NCI-H1417 (cell line): ENCODE results near the gene GYPC.

Source experiments
- DNase-seq, 3 experiments: peaks; one replicate each; lab custom pipeline; 2025; lab: John Stamatoyannopoulos, UW

Gene GYPC

DNA sequence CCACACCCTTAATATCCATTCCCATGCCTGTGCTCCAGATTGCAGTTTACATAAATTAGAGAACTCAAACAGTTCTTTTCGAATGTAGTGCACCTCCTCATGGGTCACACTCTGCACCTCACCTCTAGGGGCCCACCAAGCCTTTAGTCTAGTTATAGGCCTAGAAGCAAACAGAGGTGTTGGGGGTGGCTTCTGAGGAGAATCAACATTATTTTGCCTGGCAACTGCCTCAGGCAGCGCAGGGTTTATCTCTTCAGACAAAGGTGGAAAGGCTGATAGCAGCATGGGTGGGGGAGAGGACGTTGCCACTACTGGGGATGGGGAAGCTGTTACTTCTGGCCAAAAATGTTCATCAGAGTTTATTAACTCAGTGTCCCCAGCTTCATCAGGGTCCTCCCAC lies 5.0 kb upstream of the GYPC start:
- DNase-seq, result no peak

DNA sequence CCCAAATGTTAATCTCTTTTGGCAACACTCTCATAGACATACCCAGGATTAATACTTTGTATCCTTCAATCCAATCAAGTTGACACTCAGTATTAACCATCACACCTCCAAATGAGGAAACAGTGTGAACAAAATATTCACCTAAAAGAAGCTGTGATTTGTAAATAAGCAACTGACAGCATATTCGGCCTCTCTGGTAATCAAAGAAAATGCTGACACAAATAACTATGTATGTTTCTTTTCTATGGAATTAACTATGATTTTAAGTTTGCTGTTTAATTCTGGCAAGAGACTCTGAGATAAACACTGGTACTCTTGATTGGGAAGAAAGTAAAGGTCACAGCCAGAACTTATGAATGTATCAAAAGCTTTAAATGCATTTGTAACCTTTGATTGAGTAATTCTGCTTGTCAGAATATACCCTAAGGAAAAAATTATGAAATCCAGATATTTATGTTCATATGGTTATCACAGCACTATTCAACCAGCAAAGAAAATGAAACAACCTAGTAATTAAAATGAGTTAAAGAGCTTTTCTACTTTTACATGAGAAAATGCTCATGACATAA lies 3.6 kb upstream of the GYPC start:
- no peak for DNase-seq

DNA sequence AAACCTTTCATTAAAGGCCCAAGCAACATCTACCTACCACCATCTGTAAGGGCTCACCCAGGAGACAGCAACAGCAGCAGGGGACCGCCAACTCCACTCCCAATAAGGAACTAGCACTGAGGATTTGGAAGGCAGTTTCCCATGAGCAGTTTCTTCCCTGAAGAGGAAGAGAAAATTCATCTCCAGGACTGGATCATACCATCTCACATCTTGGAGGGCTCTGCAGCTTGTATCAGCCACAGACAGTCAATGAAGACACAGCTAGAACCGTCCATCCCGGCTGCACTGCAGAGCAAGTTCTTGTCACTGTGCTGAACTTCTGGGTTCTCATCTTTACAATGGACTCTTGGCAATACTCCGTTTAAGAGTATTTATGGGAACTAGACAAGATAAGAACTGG lies 2.8 kb upstream of the GYPC start:
- no peak for DNase-seq

DNA sequence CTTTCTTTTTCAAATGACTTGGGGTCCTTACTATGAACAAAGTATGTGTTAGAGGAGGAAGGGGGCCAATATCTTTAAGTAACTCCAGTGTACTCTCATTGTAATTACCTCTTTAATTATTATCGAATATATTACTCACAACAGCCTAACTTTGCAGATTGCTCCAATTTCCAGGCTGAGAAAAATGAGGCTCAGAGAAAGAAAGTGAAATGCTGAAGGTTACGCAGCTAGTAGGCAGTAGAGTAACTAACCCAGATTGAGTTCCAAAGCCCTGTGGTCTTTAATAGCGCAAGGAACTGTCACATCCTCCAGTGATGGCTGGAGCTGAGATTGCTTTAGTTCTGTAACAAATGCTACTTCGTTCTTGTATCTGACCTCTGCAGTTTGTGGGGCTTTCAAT lies 2.2 kb upstream of the GYPC start:
- no peak for DNase-seq

DNA sequence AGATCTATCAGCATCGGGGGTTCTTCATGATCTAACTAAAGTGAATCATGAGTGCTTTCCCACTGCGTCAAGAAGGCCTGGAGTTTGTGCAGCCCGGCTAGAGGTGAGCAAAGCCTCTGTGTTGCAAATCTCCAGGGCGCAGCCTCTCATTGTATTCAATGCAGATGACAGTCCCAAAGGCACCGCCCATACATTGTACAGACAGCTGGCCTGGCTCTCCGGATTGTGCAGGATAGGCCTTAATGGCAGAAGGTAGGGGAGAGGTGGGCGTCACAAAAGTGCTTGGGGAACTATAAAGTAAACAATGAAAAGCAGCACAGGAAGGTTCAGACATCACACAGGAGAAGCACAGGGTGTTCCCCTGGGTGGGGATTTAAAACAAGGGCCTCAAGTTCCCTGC lies 907 bp upstream of the GYPC start:
- DNase-seq, result no peak

DNA sequence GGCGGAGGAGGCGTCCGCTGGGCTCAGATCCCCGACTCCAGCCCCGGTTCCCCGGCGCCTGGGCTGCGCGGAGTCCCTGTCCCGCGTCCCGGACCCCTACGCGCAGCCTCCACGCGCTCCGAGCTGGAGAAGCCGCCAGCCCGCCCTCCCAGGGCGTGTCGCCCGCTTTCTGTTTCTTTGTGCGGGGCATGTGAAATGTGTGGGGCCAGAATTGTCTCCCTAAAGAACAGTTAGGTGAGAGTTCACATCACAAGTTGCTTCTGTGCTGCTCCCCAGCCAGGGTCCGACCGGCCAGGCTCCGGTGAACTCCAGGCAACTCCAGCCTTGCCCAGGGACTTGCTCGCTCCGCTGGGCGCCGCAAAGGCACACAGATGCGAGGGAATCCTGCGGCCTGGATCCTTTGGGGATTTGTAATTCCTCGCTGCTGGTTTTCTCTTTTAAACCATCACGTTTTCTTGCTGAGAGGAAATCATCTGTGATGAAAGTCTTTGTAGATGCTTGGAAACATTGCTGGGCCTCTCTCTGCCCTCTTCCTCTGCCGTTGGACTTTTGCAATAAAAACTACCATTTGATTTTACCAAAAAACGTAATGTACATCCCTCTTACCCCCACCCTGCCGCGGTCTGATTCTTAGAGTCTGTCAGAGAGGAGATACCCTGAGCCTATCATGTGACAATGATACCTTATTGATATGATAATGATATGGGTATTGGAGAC lies 631 bp downstream of the GYPC start:
- no peak for DNase-seq

DNA sequence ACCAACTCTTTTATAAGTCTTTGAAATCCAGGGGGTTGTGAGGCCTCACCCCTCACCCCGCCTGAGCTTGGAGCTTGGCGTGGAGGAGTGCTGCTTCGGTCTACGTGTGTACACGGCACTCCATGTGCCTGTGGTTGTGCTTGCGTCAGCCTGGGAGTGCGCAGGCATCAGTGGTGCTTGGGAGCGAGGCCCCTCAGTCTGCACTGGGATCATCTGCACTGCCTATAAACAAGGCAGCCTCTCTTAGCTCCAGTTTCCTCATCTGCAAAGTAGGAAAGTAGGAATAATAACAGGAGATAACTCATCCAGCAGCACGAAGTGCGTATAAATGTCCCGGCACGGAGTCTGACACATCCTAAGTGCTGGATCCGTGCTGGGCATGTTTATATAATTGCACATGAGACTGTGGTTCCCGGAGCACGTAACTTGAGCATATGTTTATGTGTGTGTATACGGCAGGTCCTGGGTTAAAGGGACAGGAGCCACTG lies 1.2 kb downstream of the GYPC start:
- DNase-seq, result no peak

DNA sequence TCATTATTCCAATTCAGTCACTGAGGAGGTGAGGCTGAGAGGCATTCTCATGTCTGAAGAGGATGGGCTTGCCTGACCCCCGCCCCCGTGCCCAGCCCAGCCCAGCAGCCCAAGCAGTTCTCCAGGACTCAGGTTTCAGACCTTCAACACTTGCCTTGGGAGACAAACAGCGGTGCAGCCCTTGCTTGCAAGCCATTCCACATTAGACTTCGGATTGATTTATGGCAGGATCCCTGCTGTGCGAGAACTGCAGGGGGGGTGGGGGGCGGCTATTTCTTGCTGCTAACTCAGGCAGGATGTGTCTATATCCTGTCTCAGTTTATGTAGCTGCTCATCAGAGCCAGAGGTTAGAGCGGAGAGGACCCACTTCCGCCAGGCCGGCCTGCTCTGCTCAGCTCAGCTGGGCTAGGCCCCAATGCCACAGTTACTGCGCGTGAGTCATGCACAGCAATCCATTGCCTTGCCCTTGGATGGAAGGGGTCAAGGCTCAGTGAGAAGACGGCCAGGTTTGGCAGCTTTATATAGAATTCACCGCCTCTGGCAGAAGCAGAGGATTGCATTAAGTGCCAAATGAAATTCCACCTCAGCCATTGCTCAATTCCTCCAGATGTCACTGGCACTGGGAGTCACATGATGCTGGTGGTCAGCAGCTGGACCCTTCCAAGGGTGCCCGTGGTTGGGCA lies 1.8 kb downstream of the GYPC start:
- DNase-seq, result peak in 1 of 3 experiments; percentile 60

DNA sequence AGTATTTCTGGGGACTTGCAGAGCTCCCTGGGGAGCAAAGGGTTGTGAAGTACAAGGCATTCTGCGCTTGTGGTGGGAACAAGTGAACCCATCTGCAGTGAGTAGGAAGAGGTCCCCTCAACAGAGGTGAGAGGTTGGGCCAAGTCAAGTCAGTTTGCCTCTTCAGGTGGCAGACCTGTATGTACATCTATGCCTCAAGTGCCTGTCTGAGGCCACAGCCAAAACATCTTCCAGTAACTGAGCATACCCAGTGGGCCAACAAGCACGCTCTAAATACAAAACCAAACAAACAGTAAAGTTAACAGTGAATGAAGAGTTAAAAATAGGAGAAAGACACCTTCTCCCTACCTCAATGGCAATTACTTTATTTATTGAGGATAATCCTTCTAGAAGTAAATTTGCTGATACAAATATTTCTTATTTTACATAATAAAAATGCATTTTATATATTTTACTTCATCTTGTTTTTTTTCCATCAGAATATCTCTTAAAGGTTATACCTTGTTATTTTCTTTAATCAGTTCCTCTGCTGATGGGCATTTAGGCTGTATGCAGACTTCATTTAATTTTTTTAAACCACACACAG lies 2.5 kb downstream of the GYPC start:
- DNase-seq, result no peak

DNA sequence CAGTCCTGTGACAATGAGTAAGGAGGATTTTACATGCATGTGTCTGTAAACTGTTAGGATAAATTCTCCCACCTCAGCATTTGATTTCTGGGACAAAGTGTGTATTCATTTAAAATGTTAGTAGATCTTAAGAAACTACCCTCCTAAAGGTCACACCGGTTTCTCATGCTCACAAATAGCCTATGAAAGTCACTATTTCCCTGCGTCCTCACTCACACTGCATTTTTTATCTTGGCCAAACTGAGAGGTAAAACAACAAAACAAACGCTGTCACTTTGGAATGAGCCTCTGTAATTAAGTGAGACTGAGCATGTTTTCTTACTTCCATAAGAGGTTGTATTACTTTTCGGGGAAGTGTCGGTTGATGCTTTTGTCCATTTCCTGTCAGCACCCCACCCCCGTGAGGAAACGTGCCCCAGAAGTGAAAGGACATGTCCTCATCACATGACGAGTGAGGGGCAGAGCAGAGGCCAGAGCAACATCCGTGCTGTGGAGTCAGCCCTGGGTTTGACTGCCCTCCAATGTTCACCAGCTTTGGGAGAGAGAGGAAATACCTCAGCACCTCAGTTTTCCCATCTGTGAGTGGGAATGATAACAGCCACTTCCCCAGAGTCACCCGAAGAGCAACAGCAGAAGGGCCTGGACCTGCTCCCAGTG lies 3.1 kb downstream of the GYPC start:
- no peak for DNase-seq

DNA sequence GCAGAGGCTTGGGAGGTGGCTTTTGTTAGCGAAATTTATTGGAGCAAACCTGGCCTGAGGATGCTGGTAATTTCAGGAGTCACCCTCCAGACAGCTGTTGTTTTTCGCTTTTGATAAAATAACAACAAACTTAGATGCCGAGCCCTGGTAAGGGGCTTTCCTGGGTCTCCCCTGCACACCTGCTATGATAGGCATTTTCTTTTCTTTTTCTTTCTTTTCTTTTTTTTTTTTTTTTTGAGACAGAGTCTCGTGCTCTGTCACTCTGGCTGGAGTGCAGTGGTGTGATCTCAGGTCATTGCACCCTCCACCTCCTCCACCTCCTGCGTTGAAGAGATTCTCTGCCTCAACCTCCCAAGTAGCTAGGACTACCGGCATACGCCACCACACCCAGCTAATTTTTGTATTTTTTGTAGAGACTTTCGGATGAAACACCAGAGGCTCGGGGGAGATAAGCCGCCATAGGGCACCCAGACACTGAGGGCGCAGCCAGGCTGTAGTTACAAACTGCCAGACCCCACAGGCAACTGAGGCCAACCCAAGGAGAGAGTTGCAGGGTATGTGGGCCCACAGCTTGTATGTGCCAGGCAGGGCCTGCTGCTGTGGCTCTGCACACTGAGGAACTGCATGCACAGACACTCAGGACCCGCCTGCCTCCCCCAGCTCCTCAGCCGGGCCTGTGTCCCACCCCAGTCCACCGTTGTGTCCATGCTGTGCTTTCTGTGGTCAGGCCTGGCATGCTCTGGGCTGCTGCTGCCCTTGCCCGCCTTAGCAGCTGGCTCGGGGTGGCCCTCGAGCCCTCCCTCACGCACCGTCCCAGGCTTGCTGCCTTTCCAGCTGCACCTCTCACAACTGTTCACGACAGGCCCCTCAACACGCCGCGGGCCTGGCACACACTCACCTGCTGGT lies 3.9 kb downstream of the GYPC start:
- no peak for DNase-seq

DNA sequence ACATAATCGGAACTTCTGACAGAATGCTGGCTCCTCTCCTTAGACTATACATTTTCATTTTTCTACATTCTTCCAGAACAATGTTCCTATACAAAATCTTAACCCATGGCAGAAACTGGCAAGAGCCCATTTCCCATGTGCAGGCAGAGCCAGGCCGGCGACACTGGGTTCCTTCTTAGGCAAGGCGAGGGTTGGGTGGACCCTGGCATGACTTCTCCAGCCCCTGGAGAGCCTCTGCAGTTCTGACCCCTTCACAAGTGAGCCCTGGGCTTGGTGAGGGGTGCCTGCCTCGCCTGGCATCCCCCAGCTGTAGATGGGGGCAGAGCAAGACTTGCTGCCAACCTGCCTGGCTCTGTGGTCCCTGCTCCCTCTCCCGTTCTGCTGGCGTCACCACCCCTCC lies 5.0 kb downstream of the GYPC start:
- no peak for DNase-seq

DNA sequence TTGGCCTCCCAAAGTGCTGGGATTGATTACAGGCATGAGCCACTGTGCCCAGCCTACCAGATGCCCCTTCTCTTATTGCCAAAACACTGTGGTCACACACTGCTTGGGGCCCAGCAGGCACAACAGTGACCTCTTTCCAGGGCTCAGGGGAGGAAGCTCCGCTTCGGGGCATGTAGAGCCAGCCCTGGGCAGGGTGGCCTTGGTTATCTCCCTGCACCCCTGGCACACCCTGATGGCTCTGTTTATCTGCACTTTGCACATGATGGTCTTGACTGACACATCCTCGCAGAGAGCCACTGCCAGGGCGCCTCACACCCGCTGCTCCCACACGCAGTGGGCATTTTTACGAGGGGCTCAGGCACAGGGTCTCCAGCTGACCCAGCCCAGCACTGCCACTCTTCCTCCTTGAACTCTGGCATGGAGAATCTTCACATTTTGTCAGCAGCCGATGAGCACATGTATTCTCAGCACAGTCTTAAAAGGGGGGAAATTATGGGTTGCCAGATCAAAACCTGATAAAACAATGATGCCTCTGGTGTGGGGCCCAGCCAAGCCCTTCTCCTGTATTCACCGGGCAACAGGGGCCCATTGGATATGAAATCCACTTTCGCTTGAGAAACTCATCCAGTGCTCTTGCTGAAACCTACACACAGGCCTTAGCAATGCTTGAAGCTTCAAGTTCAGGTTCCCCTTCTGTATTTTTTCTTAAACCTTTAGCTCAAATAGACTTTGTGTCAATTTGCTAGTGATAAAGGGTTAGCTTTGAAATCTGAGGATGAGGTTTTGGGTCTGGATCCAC lies 5.9 kb downstream of the GYPC start:
- no peak for DNase-seq

DNA sequence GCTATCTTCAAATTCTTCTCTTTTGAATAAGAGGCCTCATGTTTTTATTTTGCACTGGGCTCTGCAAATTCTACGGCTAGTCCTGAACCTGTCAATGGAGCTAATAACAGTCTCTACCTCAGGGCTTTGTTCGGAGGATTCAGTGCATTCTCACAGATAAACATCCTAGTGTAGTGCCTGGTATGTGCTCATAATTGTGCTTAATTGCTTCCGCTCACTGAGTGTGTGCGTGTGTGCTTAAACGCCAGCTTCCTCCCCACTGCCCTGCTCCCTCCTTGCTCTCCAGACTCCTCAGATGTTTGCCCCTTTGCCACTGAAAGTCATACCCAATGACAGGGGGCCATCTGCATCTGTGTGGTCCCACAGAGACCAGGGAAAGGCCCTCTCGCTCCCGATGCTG lies 6.7 kb downstream of the GYPC start:
- DNase-seq, result peak in 1 of 3 experiments; percentile 28

DNA sequence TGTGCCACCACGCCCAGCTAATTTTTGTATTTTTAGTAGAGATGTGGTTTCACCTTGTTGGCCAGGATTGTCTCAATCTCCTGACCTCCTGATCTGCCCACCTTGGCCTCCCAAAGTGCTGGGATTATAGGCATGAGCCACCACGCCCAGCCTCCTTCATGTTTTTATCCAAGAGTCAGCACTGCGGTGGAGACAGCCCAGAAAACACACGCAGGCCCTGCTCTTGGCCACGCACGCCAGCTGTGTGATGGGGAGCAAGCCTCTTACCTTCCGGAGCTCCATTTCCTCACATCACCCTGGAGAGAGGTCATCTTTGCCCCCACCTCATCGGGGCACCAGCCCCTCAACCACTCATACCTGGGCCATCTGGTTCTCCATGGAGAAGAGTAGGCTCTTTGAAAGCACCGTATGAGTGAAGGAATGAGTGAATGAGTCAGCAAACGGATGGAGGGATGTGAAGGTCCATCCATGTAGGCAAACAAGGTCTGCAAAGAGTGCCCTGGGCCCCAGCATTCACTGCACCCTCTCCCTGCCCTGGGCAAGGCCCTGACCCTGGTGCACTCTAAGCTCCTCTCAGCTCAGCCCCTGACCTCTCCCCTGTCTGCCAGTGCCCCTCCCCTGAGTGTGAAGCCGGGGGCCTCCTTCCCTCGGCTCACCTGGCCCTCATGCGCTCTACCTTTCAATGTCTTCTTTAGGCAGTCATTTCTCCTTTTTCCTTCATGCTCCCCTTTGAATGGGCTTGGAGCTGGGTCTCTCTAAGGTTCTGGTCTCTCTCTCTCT lies 7.4 kb downstream of the GYPC start:
- no peak for DNase-seq

DNA sequence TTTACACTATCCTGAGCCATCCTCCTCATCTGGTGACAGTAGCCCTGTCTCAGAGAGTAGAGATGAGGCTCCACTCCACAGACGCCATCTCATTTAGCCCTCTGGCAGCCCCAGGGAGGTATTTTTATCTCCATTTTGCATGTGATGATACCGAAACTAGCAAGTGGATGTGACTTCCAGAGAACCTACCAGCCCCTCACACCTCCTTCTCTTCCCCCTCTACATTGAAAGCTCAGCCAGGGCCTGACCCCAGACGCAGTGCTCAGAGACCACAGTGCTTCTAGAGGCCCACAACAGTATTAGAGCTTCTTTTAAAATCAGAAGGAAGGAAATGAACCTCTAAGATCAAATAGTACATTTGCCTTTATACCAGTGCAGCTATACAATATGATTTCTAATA lies 8.3 kb downstream of the GYPC start:
- no peak for DNase-seq

DNA sequence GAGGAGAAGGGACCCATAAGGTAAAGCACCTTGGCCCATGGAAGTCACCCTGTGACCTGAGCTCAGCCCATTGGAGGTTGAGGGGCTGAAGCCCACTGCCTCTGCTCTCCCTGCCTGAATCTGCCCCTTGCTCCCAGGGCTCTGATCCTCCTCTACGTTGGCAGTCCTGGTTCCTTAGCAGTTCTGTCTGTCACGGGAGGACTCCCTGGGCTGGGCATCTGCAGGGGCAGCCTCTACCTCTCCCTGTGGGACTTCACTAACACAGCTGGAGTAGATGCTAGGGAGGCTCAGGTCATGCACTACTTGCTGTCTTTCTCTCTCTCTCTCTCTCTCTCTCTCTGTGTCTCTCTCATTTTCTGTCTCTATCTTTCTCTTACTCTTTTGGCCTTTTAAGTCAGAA lies 8.7 kb downstream of the GYPC start:
- no peak for DNase-seq

DNA sequence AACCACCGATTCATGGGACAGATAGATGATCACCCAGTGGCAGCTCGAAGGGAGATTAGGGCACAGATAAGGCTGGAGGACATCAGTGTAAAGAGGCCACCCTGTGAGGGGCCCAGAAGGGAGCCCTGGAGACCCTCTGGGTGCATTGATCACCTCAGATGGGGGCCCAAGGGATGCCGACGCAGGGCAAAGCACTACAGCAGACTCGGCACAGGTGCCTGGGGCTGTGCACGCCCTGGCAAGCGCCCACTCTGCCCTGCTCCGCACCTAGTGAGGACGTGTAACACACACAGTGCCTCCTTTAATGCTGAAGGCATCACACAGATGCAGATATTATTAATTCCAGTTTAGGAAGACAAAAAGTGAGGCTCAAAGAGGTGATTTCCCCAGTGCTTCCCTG lies 9.5 kb downstream of the GYPC start:
- no peak for DNase-seq

DNA sequence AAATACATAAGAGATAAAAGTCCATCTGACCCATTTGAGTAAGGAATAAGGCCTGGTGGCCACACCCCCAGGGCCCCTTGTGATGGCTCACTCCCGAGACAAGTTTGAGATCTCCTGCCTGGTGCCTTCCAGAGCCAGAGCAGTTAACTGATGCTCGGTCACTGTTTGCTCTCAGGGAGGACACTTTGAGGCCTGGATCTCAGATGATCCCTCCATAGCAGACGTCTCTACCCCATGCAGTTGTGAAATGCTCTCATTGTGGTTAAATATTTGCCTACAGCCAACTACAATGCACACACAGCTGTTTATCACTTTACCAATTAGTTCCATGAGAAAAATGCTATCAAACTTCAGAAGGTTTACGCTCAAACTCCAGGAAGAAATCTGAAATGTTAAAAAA lies 12.3 kb downstream of the GYPC start:
- no peak for DNase-seq

DNA sequence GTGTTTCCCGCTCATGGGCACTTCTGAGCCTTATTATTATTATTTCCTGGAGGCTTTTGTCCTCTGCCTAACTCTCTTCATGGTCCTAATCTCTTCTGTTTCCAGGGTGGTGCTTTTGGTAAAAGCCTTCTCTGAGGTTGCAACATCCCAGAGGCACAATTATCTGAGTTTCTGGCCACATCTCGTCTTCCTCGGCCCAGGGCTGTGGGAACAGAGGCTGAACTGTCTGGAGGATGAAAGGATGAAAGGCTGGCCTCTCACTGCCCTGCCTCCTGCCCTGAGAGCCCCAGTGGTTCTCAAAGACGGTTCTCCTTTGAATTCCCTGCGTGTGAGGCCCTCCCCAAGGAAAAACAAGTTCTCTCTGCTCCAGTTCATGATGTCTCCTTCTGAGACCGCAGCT lies 13.8 kb downstream of the GYPC start:
- no peak for DNase-seq
